ENCODE results near the gene CCM2.

- TF ChIP-seq CTCF (IDR thresholded peaks at IDR 0.05) (no peak), POLR2A (IDR thresholded peaks at IDR 0.05) (no peak), EP300 (IDR thresholded peaks at IDR 0.05) (no peak), POLR2AphosphoS5 (IDR thresholded peaks at IDR 0.05) (no peak)
These were observed 84.3 kb downstream of the CCM2 start for GRCh38 chr7:45084336-45084735.
